Endothelial cell of hepatic sinusoid (primary cell): ENCODE results near the gene ASB6.

ENCODE experiments used
- in situ Hi-C: cut with HindIII; loops from 2 replicates; pipeline ENCODE4 v1.10.0; 2017; ENCODE audit warnings: low sequenced_read_pairs

Gene ASB6

GRCh38 chr9:129641750-129642585, at the start of gene ASB6:
Gene ASB6 (minus strand): TSS chr9:129642151. CDS start chr9:129641999, 152 bp downstream.
- in situ Hi-C loops: no loop called here

GRCh38 chr9:129688285-129689043, 46.5 kb upstream of the ASB6 start:
- in situ Hi-C loops: no loop called here

GRCh38 chr9:129687391-129687790, 45.4 kb upstream of the ASB6 start:
- in situ Hi-C loops: no loop called here

- in situ Hi-C loops: no loop called here
These were observed 44.8 kb upstream of the ASB6 start for GRCh38 chr9:129686736-129687135.

- in situ Hi-C loops: no loop called here
These were observed 43.9 kb upstream of the ASB6 start for GRCh38 chr9:129685933-129686259.

GRCh38 chr9:129685220-129685932, 43.4 kb upstream of the ASB6 start:
- in situ Hi-C loops: no loop called here

GRCh38 chr9:129682381-129682780, 40.4 kb upstream of the ASB6 start:
- in situ Hi-C loops: no loop called here

GRCh38 chr9:129681924-129682323, 40.0 kb upstream of the ASB6 start:
- in situ Hi-C loops: no loop called here

GRCh38 chr9:129679537-129679936, 37.6 kb upstream of the ASB6 start:
- in situ Hi-C loops: loop anchor here (5.0 to 10.0 kb wide), 2 partner anchors 45 to 47 kb away; no protein-coding TSS in a partner anchor

- in situ Hi-C loops: loop anchor here (5.0 to 10.0 kb wide), 2 partner anchors 46 to 47 kb away; no protein-coding TSS in a partner anchor
These were observed 36.9 kb upstream of the ASB6 start for GRCh38 chr9:129678844-129679243.

GRCh38 chr9:129677456-129677855, 35.5 kb upstream of the ASB6 start:
- in situ Hi-C loops: loop anchor here (5.0 to 10.0 kb wide), 2 partner anchors 45 to 47 kb away; no protein-coding TSS in a partner anchor

GRCh38 chr9:129676975-129677374, 35.0 kb upstream of the ASB6 start:
- in situ Hi-C loops: loop anchor here (5.0 to 10.0 kb wide), 2 partner anchors 45 to 48 kb away; no protein-coding TSS in a partner anchor

GRCh38 chr9:129676287-129676686, 34.3 kb upstream of the ASB6 start:
- in situ Hi-C loops: loop anchor here (5.0 to 10.0 kb wide), 2 partner anchors 44 to 49 kb away; no protein-coding TSS in a partner anchor

GRCh38 chr9:129675620-129676019, 33.7 kb upstream of the ASB6 start:
- in situ Hi-C loops: loop anchor here (5.0 to 10.0 kb wide), 2 partner anchors 43 to 49 kb away; no protein-coding TSS in a partner anchor

GRCh38 chr9:129674229-129674628, 32.3 kb upstream of the ASB6 start:
- in situ Hi-C loops: loop anchor here (10.0 kb wide), 1 partner anchor 51 kb away; no protein-coding TSS in a partner anchor

GRCh38 chr9:129673602-129674001, 31.7 kb upstream of the ASB6 start:
- in situ Hi-C loops: loop anchor here (10.0 kb wide), 1 partner anchor 51 kb away; no protein-coding TSS in a partner anchor

- in situ Hi-C loops: loop anchor here (10.0 kb wide), 1 partner anchor 52 kb away; no protein-coding TSS in a partner anchor
These were observed 30.8 kb upstream of the ASB6 start for GRCh38 chr9:129672702-129673101.

- in situ Hi-C loops: loop anchor here (10.0 kb wide), 1 partner anchor 53 kb away; no protein-coding TSS in a partner anchor
These were observed 29.6 kb upstream of the ASB6 start for GRCh38 chr9:129671519-129671918.

- in situ Hi-C loops: loop anchor here (10.0 kb wide), 1 partner anchor 54 kb away; no protein-coding TSS in a partner anchor
These were observed 29.1 kb upstream of the ASB6 start for GRCh38 chr9:129671065-129671464.

GRCh38 chr9:129669946-129670345, 28.0 kb upstream of the ASB6 start:
- in situ Hi-C loops: loop anchor here (10.0 kb wide), 1 partner anchor 55 kb away; no protein-coding TSS in a partner anchor
